Mesenteric fat pad (tissue), 1 donor: ENCODE results near the gene GARS1. TPM values are rescaled to one million over a fixed set of nuclear protein-coding genes. Genes with fewer than 3 reads are reported as not detected.

Source experiments
- DNase-seq: peaks from one replicate; pipeline ENCODE4 v3.0.0-alpha.2; 2020; ENCODE audit warnings: low spot score
- total RNA-seq: library from RNA; stranded (reverse); fragmentation: NEBNext Ultra II Directional; extraction: Animal tissue kit (Norgen Biotek cat#: 25700); gene quantifications from one replicate; pipeline ENCODE4 v1.2.1, GENCODE V29; 2021
- donor health status: DM: yes; HTN: yes; CAD: no.

Gene GARS1
- total RNA-seq, 1 donor from 2014 or later, result 126 TPM

GRCh38 chr7:30678805-30679204 lies 84.1 kb downstream of the GARS1 start:
- DNase-seq, result no peak

- DNase-seq, result no peak
These were observed 85.0 kb downstream of the GARS1 start for GRCh38 chr7:30679664-30680063.

- no peak for DNase-seq
These were observed 86.7 kb downstream of the GARS1 start for GRCh38 chr7:30681331-30681797.

- DNase-seq, result no peak
These were observed 87.1 kb downstream of the GARS1 start for GRCh38 chr7:30681815-30682211.

GRCh38 chr7:30682212-30683083 lies 87.8 kb downstream of the GARS1 start, which contains the start of gene CRHR2:
CRHR2 (minus strand) TSS chr7:30682456; CDS start chr7:30682280, 176 bp downstream.
- DNase-seq, result no peak

- DNase-seq, result no peak
These were observed 88.6 kb downstream of the GARS1 start for GRCh38 chr7:30683306-30683705.

Other genes with a start within 250 kb of the GARS1 start
- gene NOD1, start 116.1 kb upstream of the GARS1 start, total RNA-seq, result 41.8 TPM
- gene GGCT, start 90.0 kb upstream of the GARS1 start, total RNA-seq, result 165 TPM
- 0.19 TPM for gene CRHR2, start 87.6 kb downstream of the GARS1 start, total RNA-seq
- 44.0 TPM for gene INMT, start 157.3 kb downstream of the GARS1 start, total RNA-seq
- 6.8 TPM for gene MINDY4, start 176.5 kb downstream of the GARS1 start, total RNA-seq